ENCODE results near the gene HAUS7.

Gene HAUS7

GRCh38 chrX:153450114-153450948, 20.0 kb downstream of the HAUS7 start:
- DNase-seq (ENCODE audit: extremely low spot score) = no peak
- POLR2A ChIA-PET = no interaction called here
- CTCF ChIA-PET = no interaction called here
- TF ChIP-seq, protein P1, sequence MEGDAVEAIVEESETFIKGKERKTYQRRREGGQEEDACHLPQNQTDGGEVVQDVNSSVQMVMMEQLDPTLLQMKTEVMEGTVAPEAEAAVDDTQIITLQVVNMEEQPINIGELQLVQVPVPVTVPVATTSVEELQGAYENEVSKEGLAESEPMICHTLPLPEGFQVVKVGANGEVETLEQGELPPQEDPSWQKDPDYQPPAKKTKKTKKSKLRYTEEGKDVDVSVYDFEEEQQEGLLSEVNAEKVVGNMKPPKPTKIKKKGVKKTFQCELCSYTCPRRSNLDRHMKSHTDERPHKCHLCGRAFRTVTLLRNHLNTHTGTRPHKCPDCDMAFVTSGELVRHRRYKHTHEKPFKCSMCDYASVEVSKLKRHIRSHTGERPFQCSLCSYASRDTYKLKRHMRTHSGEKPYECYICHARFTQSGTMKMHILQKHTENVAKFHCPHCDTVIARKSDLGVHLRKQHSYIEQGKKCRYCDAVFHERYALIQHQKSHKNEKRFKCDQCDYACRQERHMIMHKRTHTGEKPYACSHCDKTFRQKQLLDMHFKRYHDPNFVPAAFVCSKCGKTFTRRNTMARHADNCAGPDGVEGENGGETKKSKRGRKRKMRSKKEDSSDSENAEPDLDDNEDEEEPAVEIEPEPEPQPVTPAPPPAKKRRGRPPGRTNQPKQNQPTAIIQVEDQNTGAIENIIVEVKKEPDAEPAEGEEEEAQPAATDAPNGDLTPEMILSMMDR (IDR thresholded peaks at IDR 0.05; ENCODE audit: control extremely low read depth, extremely low read depth, low read depth, missing control alignments) = no peak

DNA sequence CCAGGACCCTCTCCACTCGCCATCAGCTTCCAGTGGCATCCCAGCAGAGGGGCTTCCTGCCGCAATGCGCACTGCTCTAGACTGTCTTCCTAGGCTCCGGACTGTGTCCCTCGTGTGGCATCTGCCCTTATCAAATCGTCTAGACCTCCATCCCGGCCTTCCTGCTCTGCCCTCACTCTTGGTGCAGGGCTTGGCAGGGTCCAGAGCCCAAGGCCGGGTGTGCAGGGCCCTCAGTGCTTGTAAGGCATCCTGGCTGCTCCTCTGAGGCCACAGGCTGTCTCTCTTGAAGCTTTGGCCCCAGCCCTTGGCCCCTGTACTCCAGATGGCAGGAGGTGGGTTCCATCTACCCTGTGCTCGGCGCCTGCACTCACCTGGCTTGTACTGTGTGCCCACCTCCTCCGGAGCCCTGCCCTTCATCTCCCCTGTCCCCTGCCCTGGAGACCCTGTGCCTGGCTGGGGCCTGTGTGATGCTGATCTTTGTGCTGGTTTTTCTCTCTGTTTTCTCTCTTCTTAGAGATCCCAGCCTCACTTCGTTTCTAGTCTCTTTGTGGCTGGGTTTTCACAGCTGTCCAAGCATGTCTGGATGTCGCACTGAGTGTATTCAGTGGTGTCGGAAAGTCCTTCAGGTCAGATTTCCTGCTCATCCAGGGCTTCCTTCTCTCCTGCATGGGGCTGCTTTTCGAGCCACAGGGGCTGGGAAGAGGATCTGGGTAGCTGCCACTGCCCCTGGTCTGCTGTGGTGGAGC, 20.8 kb downstream of the HAUS7 start:
- no peak for DNase-seq (ENCODE audit: extremely low spot score)
- POLR2A ChIA-PET = no interaction called here
- TF ChIP-seq, protein P1 (IDR thresholded peaks at IDR 0.05; ENCODE audit: control extremely low read depth, extremely low read depth, low read depth, missing control alignments) = no peak
- CTCF ChIA-PET = no interaction called here

- ChIA-PET POLR2A (no interaction called here), CTCF (no interaction called here)
- no peak for DNase-seq (ENCODE audit: extremely low spot score)
- TF ChIP-seq, protein P1 (IDR thresholded peaks at IDR 0.05; ENCODE audit: control extremely low read depth, extremely low read depth, low read depth, missing control alignments) = no peak
Measured at GRCh38 chrX:153448556-153449367, 21.6 kb downstream of the HAUS7 start.

DNA sequence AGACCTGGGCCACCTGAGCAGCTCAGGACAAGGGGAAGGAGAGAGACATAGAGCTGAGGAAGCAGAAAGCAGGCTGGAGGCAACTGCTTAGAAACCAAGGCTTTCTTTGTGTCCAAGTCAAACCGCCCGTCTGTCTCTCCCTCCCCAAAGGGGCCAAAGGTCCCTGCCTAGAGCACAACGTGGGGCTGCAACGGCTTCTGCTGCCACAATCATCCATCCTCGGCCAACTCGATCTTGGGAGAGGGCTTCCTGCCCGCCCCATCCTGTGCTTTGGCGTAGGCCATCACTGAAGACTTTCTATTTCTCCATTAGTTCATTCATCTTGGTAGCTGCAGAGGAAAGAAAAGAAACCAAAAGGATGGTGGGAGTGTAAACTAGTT, 22.8 kb downstream of the HAUS7 start:
- no peak for DNase-seq (ENCODE audit: extremely low spot score)
- ChIA-PET CTCF (no interaction called here), POLR2A (interaction anchor here (0.6 kb wide), 1 partner anchor 337 kb away, joined by 5 read pairs; no protein-coding TSS in a partner anchor)
- TF ChIP-seq, protein P1 (IDR thresholded peaks at IDR 0.05; ENCODE audit: control extremely low read depth, extremely low read depth, low read depth, missing control alignments) = no peak

DNA sequence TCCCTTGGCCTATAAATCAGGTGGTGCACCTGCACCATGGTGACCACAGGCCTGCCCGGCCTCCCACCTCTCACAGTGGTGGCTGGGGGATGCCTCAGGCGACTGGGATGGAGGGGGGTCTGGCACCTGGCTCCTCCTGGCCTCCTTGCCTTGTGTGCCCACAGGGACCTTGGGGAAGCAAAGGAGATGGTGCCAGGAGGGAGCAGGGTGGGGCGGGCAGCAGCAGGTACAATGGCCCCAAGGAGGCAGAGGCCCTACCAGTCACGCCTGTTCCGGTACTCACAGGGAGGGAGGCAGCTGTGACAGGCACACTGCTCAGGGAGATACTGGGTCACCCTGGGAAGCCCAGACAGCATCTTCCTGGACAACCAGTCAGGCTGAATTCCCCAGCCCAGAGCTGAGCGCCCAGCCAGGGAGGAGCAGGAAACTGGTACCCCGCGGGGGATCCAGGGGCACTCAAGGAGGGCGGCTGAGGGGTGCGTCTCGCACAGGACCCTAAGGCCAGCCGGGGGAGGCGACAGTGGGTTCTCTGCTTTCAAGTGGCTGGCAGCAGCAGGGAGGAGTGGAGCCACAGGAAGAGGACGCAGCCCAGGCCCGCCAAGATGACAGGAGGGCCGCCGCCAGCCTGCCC, 23.3 kb downstream of the HAUS7 start:
- CTCF ChIA-PET = no interaction called here
- TF ChIP-seq, protein P1 (IDR thresholded peaks at IDR 0.05; ENCODE audit: control extremely low read depth, extremely low read depth, low read depth, missing control alignments) = no peak
- POLR2A ChIA-PET = interaction anchor here (0.6 kb wide), 1 partner anchor 338 kb away, joined by 5 read pairs; no protein-coding TSS in a partner anchor
- DNase-seq (ENCODE audit: extremely low spot score) = no peak

- ChIA-PET CTCF (no interaction called here), POLR2A (no interaction called here)
- DNase-seq (ENCODE audit: extremely low spot score) = no peak
- TF ChIP-seq, protein P1 (IDR thresholded peaks at IDR 0.05; ENCODE audit: control extremely low read depth, extremely low read depth, low read depth, missing control alignments) = no peak
Measured at GRCh38 chrX:153446636-153446936, 23.8 kb downstream of the HAUS7 start.

All from GM10248 (cell line).